ENCODE results near the gene HBG2.
"Not testable (repeated sequence)": the region's sequence is repeated elsewhere in the genome, so short reads cannot be mapped to it uniquely, and the experiment has no call there.

The HBG2 gene

DNA sequence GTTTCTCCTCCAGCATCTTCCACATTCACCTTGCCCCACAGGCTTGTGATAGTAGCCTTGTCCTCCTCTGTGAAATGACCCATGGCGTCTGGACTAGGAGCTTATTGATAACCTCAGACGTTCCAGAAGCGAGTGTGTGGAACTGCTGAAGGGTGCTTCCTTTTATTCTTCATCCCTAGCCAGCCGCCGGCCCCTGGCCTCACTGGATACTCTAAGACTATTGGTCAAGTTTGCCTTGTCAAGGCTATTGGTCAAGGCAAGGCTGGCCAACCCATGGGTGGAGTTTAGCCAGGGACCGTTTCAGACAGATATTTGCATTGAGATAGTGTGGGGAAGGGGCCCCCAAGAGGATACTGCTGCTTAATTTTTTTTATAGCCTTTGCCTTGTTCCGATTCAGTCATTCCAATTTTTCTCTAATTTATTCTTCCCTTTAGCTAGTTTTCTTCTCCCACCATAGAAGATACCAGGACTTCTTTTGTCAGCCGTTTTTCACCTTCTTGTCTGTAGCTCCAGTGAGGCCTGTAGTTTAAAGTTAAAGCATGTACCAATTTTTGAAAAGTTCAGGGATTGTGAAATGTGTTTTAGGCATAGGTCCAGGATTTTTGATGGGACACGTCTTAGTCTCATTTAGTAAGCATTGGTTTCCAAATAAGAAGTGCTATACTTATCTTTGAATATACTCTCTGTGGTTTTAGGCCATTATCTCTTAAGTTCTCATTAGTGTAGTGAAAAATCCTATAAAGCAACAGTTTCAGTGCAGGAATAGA lies at the start of gene HBG2:
Gene HBG2 (minus strand): TSS at position 136 of the 768 bp plus-strand sequence. CDS start 53 bp downstream, at position 83.
- not testable (repeated sequence) for DNase-seq (ENCODE audit: low read depth)

- no peak for DNase-seq (ENCODE audit: low read depth)
These were observed 49.5 kb upstream of the HBG2 start for GRCh38 chr11:5304046-5304445.

GRCh38 chr11:5303626-5304025 lies 49.0 kb upstream of the HBG2 start:
- DNase-seq (ENCODE audit: low read depth), result no peak

- no peak for DNase-seq (ENCODE audit: low read depth)
These were observed 47.3 kb upstream of the HBG2 start, which contains the start of gene OR51B4 for GRCh38 chr11:5301846-5302245. OR51B4 (minus strand) TSS chr11:5301946; CDS start chr11:5301946, 0 bp downstream.

- no peak for DNase-seq (ENCODE audit: low read depth)
These were observed 45.7 kb upstream of the HBG2 start for GRCh38 chr11:5300251-5300650.

GRCh38 chr11:5298451-5298850 lies 43.9 kb upstream of the HBG2 start:
- DNase-seq (ENCODE audit: low read depth), result no peak

DNA sequence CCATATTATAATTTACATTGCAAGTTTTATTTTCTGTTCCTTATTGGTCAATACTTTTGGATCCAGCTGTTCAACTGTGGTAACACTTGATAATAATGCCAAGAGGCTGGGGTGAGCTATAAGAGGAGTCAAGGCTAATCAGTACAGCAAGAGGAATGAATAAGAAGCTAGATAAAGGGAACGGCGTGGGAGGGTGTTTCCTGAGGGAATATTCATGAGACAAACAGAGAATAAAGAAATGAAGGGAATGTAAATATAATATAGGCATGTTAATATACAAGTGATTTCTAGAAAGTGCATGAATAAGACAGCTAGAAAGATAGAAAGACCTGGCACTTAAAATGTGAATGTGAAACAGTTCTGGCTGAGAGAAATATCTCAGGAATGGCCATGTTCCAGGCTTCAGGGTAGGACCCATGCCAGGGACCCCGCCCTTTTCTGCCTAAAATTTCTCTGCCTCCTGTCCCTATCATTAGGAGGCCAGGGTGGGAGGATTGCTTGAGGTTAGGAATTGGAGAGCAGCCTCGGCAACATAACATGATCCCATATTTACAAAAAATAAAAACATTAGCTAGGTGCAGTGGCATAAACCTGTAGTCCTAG lies 43.2 kb upstream of the HBG2 start:
- DNase-seq (ENCODE audit: low read depth), result no peak

GRCh38 chr11:5294342-5294995 lies 39.9 kb upstream of the HBG2 start:
- not testable (repeated sequence) for DNase-seq (ENCODE audit: low read depth)

DNA sequence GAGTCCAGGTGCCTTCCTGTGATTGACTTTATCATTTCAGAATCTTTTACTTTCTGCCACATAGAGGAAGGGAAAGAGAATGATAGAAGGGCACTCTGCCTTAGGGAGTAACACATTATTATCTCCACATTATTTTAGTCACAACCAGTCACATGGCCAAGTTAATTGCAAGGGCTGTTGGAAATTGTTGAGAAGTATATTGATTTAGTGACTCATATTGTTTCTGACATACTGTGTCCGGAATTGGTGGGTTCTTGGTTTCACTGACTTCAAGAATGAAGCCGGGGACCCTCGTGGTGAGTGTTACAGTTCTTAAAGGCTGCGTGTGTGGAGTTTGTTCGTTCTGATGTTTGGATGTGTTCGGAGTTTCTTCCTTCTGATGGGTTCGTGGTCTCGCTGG lies 38.4 kb upstream of the HBG2 start:
- no peak for DNase-seq (ENCODE audit: low read depth)

GRCh38 chr11:5291207-5291838 lies 36.7 kb upstream of the HBG2 start:
- peak; percentile 82 for DNase-seq (ENCODE audit: low read depth)

GRCh38 chr11:5290106-5290505 lies 35.5 kb upstream of the HBG2 start:
- no peak for DNase-seq (ENCODE audit: low read depth)

DNA sequence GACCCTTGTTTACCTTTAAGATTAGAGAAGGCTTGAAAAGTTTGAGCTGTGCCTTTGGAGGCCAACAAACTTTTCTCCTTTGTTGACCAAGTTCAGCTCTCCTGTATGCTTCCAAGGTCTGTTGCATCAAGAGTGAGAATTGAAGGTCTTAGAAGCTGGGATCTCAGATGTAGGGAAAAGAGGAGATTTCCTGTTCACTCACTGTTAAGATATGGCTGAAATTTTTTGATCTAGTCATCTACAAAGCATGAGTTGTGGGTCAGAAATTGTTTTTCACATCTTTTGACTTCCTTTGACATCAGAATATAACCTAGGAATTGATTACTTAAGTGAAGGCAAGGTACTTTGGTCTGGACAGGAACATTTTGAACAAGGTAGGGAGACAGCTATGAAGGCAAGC lies 35.1 kb upstream of the HBG2 start:
- peak; percentile 79 for DNase-seq (ENCODE audit: low read depth)

- peak; percentile 76 for DNase-seq (ENCODE audit: low read depth)
These were observed 34.4 kb upstream of the HBG2 start for GRCh38 chr11:5288906-5289550.

- peak; percentile 66 for DNase-seq (ENCODE audit: low read depth)
These were observed 33.7 kb upstream of the HBG2 start for GRCh38 chr11:5288108-5288905.

- no peak for DNase-seq (ENCODE audit: low read depth)
These were observed 32.3 kb upstream of the HBG2 start for GRCh38 chr11:5286901-5287300.

DNA sequence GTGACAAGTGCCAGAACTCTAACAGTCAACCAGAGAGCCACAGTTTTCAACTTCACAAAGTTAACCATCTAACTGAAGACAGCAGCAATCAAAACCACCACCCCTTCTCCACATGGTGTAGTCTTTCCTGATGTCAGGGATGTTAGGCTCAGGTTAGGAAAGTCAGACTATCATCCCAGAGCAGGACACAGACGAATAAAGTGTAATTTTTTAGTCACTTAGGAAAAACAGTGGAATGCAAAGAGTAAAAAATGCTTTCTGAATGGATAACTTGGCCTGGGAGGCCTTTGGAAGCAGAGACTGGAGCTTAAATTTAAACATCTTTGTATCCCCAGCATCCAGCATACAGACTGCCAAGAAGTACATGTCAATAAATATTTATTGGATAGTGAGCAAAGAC lies 31.8 kb upstream of the HBG2 start:
- no peak for DNase-seq (ENCODE audit: low read depth)

GRCh38 chr11:5285703-5286340 lies 31.2 kb upstream of the HBG2 start:
- no peak for DNase-seq (ENCODE audit: low read depth)

DNA sequence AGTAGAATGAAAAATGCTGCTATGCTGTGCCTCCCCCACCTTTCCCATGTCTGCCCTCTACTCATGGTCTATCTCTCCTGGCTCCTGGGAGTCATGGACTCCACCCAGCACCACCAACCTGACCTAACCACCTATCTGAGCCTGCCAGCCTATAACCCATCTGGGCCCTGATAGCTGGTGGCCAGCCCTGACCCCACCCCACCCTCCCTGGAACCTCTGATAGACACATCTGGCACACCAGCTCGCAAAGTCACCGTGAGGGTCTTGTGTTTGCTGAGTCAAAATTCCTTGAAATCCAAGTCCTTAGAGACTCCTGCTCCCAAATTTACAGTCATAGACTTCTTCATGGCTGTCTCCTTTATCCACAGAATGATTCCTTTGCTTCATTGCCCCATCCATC lies 30.1 kb upstream of the HBG2 start:
- DNase-seq (ENCODE audit: low read depth), result no peak

GRCh38 chr11:5283882-5284281 lies 29.3 kb upstream of the HBG2 start:
- DNase-seq (ENCODE audit: low read depth), result no peak

DNA sequence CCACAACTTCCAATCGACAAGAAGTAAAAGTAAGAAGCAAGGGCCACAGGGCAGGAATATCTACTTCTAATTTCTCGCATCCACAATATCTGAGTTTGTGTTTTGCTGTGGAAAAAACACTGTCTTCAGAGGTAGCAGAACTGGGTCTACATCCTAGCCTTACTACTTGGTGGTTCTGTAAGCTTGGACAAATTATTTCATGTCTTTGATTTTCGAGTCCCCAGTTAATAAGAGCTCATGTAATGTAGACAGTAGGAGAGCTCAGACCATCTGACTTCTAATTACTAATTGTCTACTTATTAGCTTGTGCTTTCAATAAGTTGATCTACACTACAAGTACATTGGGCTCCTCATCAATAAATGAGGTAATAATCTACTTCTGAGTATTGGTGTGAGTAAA lies 28.5 kb upstream of the HBG2 start:
- no peak for DNase-seq (ENCODE audit: low read depth)

GRCh38 chr11:5282628-5283027 lies 28.0 kb upstream of the HBG2 start:
- DNase-seq (ENCODE audit: low read depth), result no peak

All from ELR (cell line).